ENCODE measurements around the gene CRHR1. TPM values are rescaled to one million over a fixed set of nuclear protein-coding genes. Genes with fewer than 3 reads are reported as not detected.

The CRHR1 gene
- total RNA-seq, 1 experiment from 2014 or later = not detected

DNA sequence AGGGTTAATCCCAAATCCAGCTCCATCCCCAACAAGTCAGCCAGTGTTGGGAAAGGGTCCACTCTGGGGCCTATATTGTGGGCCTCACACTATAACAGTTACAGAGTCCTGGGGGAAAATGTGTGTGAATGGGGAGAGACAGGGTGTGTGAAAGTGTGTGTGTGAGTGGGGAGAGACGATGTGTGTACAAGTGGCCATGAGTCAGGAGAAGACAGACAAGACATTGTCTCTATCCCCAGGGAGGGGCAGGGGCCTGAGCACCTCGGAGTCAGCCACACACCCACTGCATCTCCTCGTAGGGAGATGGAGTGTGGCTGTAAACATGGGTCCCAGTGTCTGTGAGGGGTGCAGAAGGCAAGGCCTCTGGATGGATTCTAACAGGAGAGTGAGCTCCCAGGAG is 2.9 kb downstream of the CRHR1 start:
- no peak for DNase-seq (ENCODE audit: extremely low read depth, low read depth)

GRCh38 chr17:45787656-45788055 is 3.5 kb downstream of the CRHR1 start:
- DNase-seq (ENCODE audit: extremely low read depth, low read depth) = no peak

GRCh38 chr17:45788057-45788456 is 3.9 kb downstream of the CRHR1 start:
- DNase-seq (ENCODE audit: extremely low read depth, low read depth) = no peak

DNA sequence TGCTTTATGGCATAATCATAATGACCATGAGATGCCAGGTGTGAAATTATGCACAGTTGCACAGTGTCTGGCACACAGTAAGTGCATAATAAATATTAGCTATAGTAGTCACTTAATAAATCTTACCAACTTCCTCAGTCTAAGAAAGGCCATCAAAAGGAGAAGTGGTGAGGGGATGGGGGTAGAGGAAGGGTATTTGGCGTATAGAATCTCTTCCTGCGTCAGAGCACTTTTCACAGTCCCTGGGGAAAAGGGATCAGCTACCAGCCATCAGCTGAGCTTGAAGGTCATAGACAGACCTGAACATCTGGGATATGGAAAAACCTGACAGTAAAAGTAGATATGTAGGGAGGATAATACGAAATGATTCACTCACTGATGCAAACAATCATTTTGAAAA is 5.8 kb downstream of the CRHR1 start:
- no peak for DNase-seq (ENCODE audit: extremely low read depth, low read depth)

GRCh38 chr17:45790296-45790922 is 6.3 kb downstream of the CRHR1 start:
- DNase-seq (ENCODE audit: extremely low read depth, low read depth) = no peak

- DNase-seq (ENCODE audit: extremely low read depth, low read depth) = no peak
Measured at GRCh38 chr17:45791041-45791582, 7.0 kb downstream of the CRHR1 start.

- no peak for DNase-seq (ENCODE audit: extremely low read depth, low read depth)
Measured at GRCh38 chr17:45791935-45792334, 7.8 kb downstream of the CRHR1 start.

DNA sequence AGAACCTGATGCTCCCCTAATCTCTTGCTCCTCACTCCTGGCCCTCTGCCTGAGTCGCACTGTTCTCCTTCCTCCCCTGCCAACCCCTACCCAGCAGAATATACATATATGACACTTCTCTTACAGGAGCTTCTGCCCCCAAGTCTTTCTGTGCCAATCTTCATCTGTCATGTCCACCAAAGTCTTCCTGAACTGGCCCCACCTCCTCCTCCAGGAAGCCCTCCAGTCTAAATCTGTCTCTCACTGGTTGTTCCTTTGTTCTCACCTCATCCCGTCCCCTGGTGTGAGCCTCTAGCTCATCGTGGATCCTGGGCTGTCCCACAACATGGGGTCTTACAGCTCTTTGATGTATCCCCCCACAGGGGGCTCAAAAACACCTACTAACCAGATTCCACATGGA is 8.3 kb downstream of the CRHR1 start:
- no peak for DNase-seq (ENCODE audit: extremely low read depth, low read depth)

GRCh38 chr17:45792995-45793755 is 9.1 kb downstream of the CRHR1 start:
- DNase-seq (ENCODE audit: extremely low read depth, low read depth) = no peak

- no peak for DNase-seq (ENCODE audit: extremely low read depth, low read depth)
Measured at GRCh38 chr17:45793999-45794540, 9.9 kb downstream of the CRHR1 start.

GRCh38 chr17:45794840-45795239 is 10.7 kb downstream of the CRHR1 start:
- no peak for DNase-seq (ENCODE audit: extremely low read depth, low read depth)

GRCh38 chr17:45800816-45801215 is 16.7 kb downstream of the CRHR1 start:
- DNase-seq (ENCODE audit: extremely low read depth, low read depth) = no peak

GRCh38 chr17:45801421-45801820 is 17.3 kb downstream of the CRHR1 start:
- DNase-seq (ENCODE audit: extremely low read depth, low read depth) = no peak

- no peak for DNase-seq (ENCODE audit: extremely low read depth, low read depth)
Measured at GRCh38 chr17:45808845-45809244, 24.7 kb downstream of the CRHR1 start.

GRCh38 chr17:45809499-45809898 is 25.4 kb downstream of the CRHR1 start:
- no peak for DNase-seq (ENCODE audit: extremely low read depth, low read depth)

DNA sequence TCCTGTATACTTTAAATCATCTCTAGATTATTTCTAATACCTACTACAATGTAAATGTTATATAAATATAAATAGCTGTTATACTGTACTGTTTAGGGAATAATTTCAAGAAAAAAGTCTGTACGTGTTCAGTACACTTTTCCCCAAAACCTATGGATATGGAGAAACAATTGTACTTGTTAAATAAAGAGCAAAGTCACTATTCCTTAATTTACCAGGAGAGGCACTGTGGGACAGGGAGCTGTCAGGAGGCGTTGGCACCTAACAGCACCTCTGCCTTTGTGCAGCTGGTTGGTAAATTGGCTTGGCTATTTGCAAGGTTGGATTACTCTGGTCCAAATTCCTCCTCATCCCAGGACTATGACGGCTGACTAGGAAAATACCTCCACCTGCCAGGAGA is 28.0 kb downstream of the CRHR1 start:
- no peak for DNase-seq (ENCODE audit: extremely low read depth, low read depth)

DNA sequence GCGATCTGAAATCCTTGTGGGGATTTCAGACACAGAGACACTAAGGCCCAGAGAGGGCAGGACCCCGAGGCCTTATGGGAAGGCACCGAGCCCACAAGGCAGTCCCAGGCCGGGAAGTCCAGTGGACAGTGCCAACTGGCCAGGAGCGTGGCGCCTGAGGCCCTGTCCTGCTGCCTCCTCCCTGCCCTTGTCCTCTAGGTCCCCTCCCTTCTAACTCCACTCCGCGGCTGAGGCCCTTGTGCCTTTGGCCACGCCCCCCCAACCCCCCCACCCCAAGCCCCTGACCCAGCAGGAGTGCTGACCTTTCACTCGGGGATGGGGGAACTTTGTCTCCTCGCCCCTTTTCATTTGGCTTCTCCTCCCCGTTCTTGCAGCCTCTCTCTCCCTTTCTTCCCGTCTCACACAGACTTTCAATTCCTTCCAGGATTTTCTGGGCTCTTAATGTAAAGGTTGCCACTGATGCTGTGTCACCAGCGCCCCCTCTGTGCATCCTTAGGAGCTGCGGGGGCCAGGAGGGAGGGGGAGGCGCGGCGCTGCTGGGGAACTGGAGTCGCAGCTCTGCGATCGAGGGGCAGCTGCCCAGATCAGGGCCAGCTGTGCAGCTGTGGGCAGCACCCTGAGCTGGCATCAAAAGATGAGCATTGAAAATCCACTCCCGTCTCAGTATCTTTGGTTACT is 29.1 kb downstream of the CRHR1 start:
- no peak for DNase-seq (ENCODE audit: extremely low read depth, low read depth)

GRCh38 chr17:45814622-45815606 is 30.8 kb downstream of the CRHR1 start:
- no peak for DNase-seq (ENCODE audit: extremely low read depth, low read depth)

GRCh38 chr17:45815752-45816151 is 31.6 kb downstream of the CRHR1 start:
- no peak for DNase-seq (ENCODE audit: extremely low read depth, low read depth)

GRCh38 chr17:45818041-45818440 is 33.9 kb downstream of the CRHR1 start:
- DNase-seq (ENCODE audit: extremely low read depth, low read depth) = no peak
